ENCODE results near the gene PRR35.

Gene PRR35

DNA sequence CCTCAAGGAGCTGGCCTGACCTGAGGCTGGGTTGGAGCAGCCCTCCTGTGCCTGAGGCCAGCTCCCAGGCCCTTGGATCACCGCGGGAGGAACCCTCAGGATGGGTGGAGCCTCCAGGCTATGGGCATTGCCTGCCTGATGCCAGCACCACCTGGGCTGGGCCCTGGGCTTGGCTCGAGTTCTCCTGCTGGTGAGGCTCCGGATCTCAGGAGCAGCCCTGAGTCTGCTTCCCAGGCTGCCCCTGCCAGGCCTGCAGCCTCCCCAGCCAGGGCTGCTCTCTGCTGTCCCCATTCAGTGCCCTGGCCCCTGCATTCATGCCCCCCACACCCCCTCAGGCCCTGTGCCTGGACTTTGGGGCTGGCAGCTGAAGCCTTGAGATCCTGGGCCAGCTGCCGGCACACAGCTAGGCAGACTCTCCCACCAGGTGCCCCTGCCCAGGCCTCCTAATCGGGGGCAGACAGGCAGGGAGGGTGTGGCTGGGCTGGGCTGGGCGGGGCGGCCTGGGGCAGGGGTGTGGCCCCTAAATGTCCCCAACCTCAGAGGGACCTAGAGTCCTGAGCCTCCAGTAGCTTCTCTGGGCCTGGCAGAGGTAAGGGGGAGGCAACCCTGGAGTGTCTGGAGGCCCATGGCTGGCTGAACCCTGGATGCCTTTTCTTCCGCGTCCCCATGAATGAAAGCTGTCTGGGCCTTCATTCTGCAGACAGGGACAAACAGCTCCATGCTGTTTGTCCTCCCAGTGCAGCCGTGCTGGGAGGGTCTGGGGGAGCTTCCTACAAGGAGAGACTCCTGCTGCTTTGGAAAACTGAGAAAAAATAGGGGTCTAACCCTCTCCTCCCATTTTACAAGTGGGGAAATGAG, 8.4 kb downstream of the PRR35 start:
- TF ChIP-seq ZFX (IDR thresholded peaks at IDR 0.05): no peak
- no peak for TF ChIP-seq CTCF (conservative IDR thresholded peaks at IDR 0.05)
- H3K27ac ChIP-seq: peak overlapping the region; percentile 70; the same call in 1 of the 2 replicates

GRCh38 chr16:569445-570254, 9.5 kb downstream of the PRR35 start, which contains the start of gene PIGQ:
Gene PIGQ, plus strand, starts transcription at chr16:569968. Its CDS starts 4,107 bp downstream, at chr16:574075.
- no peak for TF ChIP-seq CTCF (conservative IDR thresholded peaks at IDR 0.05)
- peak; percentile 80; the same call in 1 of the 2 replicates for TF ChIP-seq ZFX (IDR thresholded peaks at IDR 0.05)
- peak within 1 kb of the TSS; percentile 70 for H3K27ac ChIP-seq

GRCh38 chr16:572865-573650, 12.9 kb downstream of the PRR35 start:
- no peak for TF ChIP-seq CTCF (conservative IDR thresholded peaks at IDR 0.05)
- H3K27ac ChIP-seq: no peak overlapping the region

DNA sequence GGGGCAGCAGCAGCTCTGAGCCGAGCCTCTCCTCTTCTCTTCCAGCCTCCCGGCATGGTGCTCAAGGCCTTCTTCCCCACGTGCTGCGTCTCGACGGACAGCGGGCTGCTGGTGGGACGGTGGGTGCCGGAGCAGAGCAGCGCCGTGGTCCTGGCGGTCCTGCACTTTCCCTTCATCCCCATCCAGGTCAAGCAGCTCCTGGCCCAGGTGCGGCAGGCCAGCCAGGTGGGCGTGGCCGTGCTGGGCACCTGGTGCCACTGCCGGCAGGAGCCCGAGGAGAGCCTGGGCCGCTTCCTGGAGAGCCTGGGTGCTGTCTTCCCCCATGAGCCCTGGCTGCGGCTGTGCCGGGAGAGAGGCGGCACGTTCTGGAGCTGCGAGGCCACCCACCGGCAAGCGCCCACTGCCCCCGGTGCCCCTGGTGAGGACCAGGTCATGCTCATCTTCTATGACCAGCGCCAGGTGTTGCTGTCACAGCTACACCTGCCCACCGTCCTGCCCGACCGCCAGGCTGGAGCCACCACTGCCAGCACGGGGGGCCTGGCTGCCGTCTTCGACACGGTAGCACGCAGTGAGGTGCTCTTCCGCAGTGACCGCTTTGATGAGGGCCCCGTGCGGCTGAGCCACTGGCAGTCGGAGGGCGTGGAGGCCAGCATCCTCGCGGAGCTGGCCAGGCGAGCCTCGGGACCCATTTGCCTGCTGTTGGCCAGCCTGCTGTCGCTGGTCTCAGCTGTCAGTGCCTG, 14.0 kb downstream of the PRR35 start:
- TF ChIP-seq CTCF (conservative IDR thresholded peaks at IDR 0.05) (no peak), ZFX (IDR thresholded peaks at IDR 0.05) (no peak)
- no peak overlapping the region for H3K27ac ChIP-seq

DNA sequence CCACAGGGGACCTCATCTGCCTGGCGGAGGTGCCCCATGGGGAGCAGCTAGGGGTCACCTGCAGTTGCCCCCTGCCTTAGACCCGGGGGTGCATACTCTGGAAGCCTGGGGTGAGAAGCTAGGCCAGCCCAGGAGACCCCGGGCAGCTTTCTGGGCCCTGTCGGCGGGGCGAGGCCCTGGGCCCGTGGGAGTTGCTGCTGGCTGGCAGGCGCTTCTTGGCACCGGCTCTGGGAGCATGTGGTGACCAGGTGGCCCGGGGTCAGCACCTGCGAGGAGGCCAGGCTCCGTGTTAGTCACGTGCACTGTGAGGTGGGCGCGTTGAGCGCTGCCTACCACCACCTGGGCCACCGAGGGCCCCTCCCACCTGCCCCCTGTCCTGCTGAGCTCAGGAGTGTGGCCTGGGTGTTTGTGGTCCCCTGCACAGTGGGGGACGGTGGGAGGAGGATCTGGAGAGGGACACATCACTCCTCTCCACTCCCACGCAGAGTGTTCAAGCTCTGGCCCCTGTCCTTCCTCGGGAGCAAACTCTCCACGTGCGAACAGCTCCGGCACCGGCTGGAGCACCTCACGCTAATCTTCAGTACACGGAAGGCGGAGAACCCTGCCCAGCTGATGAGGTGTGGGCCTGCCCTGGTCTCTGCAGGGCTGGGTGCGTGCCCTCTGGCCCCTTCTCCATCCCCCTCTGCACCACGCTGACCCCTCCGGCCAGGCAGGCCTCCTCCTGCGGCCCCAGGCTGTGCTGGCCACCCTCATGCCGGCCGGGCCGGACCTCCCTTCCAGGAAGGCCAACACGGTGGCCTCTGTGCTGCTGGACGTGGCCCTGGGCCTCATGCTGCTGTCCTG, 15.4 kb downstream of the PRR35 start:
- no peak overlapping the region for H3K27ac ChIP-seq
- TF ChIP-seq ZFX (IDR thresholded peaks at IDR 0.05) (no peak), CTCF (conservative IDR thresholded peaks at IDR 0.05) (no peak)

GRCh38 chr16:576197-576822, 16.1 kb downstream of the PRR35 start:
- H3K27ac ChIP-seq: no peak overlapping the region
- TF ChIP-seq CTCF (conservative IDR thresholded peaks at IDR 0.05) (no peak), ZFX (IDR thresholded peaks at IDR 0.05) (no peak)
